Stimulated activated naive CD4-positive, alpha-beta T cell treated with Interleukin-2 at 50 U/mL for 16 hours (primary cell): ENCODE measurements around the gene PTPN14.

Experiments
- DNase-seq: peaks from one replicate; lab custom pipeline; 2025; lab: John Stamatoyannopoulos, UW

PTPN14 gene

DNA sequence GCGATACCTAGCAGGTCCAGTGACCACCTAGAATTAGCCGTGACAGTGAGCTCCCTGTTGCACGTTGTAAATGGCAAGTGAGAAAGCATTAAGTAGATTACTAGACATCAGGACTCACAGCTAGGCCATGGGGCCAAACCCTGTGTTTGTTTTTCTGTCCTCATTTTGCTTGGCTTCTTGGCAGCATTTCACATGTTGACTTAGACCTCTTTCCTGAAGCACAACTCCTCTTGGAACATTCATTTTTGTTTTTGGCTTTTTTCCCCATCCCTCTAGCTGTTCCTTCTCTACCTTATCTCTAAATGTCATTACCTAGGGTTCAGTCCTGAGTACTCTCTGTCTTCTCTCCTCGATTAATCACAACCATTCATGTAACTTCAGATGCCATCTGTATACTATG lies 16.9 kb upstream of the PTPN14 start:
- no peak for DNase-seq

DNA sequence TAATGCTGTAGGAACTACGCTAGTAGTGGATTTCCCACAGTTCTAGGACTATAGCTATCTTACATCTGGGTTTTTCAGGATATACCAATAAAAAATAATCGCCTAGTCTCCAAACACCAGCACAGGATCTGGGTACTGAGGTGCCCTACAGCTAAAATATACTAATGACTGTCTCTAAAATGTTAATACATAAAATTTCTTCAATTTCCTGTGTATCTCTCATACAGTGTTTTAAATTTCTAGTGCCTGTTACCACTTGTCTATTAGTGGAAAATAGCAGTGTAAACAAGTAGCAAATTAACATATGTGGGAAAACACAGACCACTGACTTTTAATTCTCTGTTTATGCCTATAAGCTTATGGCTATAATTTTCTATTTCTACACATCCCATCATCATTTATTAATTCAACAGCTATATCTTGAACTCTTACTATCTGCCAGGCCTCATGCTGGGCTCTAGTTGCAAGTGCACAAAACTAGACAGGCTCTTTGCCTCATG lies 16.1 kb upstream of the PTPN14 start:
- DNase-seq: no peak

DNA sequence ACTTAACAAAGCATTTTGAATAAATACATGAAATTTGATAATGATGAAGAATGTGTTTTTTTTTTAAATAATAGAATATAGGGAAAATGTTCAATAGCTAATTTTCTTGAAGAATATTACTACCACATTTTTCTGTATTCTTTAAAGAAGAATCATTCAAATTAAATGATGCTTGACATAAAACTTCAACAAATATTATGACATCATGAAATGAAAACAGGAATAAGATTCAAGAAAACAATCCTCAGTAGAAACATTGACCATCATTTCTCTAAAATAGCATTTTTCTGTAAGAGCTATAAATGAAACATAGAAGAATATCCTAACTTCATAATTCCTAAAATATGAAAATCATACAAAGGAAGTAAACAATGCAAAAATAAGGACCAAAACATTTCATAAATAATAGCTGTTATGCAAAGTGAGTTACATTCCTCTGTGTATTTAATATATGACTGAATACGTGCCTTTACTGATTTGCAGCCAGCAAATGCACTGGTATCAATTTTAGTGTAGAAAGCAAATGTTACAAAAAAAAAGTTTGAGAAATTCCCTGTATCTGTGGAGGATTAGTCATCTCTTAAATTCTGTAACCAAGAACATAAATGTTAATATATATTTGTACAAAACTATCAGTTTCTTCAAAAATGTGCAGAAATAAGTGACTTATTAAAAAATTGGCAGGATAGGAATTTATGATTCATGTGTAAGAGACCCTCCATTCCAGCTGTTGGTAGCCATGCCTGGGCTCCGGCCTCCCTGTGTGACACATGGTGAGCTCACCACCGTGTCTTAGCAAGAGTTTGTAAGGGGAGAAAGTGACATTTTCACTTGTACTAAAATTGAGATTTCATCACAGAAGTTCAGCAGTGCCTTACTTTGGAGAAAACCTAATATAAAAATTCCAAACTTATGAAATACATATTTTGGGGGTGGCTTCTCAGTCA lies 15.0 kb upstream of the PTPN14 start:
- DNase-seq: no peak

DNA sequence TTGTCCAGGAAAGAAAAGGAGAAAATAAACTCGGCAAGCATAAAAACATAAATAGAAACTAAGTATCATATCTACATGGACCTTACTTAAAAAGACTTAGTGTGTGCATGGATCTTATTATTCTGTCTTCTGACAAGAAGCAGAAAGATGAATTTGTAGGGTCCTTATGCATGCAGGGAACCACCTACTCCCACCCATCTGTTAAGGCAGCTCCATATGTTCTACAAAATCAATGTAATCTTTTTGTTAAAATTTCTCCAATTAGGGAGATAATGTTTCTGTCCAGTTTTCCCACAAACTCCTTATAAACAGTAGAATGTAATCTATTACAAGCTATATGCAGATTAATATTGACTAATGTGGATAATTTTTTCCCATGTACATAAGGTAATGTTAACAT lies 13.9 kb upstream of the PTPN14 start:
- DNase-seq: no peak

DNA sequence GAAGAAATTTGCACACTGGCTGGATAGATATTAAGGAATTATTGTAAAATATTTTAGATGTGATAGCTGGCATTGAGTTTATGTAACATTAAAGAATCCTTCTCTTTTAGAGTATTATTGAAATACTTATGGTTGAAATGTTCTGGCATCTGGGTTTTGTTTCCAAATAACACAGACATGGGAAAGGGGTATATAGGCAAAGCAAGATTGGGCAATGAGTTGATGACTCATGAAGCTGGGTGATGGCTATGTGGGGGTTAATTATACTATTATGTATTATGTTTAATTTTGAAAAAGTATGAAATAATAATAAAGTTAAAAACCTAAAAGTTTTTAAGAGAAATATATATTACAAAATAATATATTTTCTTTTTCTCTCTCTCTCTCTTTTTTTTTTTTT lies 12.5 kb upstream of the PTPN14 start:
- no peak for DNase-seq

DNA sequence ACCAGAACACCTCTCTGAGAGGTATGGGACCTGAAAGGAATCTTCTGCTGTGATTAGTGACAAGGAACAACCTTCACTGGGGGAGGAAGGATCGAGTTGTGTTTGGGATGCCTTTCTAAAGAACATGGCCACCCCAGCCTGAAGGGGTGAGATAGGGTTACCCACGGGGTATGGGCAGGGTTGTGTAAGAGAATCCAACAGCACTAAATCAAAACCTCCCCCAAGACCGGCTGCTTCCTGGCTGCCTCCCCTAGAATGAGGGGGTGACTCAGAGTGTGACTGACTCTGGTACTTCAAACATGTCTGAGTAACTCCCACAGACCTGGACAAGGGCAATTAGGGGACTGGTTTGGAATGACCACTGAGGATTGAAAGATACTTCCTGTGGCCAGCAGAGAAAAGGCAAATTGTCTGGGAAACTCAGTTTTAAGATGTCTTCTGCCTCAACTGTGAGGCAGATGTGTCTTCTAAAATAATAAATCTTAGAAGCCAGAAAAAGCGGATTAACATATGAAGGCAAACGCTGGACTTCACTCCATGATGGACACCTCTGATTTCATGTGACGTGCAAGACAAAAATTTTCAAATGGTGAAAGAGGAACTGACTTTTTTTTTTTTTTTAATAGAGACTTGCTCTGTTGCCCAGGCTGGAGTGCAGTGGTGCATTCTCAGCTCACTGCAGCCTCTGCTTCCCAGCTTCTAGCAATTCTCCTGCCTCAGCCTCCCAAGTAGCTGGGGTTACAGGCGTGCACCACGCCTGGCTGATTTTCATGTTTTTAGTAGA lies 6.7 kb upstream of the PTPN14 start:
- DNase-seq: no peak

DNA sequence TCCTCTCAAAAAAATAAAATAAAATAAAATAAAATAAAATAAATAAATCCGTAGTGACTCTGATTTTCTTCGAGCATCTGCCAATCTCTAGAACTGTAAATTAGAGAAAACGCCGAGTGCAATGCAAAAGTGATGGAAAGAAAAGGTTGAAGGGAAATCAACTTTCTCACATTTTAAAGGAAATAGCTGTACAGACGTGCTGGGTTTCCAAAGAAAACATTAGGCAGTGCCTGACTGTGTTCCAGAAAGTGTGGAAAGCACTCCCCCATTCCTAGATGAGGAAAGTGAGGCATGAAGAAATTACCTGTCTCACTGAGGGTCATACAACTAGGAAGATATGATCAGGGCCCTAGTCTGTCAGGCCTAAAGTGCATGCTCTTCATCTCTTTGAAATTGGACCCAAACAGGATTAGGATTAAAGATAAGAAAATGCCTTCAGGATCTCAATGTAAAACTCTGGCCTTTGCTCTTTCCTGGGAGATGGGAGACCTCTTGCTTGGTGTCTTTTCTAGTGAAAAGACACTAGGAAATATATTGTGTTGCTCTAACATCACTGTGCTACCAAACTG lies 1.8 kb upstream of the PTPN14 start:
- DNase-seq: no peak

DNA sequence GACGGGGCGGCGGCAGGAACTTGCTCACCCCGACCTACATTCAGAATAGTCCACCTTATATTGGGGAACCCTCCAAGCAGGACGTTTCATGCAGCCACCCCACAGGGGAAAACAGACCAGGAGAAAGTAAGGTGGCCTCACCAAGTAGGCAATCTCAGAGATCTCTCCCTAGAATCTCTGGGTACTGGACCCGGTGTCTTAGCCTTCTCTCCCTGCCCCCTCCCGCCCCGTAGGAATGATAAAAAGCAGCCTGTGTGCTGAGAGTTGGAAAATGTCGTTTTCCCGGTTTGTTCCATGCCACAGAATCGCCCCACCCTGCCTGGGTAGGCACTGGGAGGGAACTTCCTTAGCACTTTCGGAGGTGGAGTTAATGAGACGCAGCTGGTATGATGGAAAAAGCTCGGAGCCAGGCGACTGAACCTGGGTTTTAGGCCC lies 789 bp upstream of the PTPN14 start:
- DNase-seq: no peak

DNA sequence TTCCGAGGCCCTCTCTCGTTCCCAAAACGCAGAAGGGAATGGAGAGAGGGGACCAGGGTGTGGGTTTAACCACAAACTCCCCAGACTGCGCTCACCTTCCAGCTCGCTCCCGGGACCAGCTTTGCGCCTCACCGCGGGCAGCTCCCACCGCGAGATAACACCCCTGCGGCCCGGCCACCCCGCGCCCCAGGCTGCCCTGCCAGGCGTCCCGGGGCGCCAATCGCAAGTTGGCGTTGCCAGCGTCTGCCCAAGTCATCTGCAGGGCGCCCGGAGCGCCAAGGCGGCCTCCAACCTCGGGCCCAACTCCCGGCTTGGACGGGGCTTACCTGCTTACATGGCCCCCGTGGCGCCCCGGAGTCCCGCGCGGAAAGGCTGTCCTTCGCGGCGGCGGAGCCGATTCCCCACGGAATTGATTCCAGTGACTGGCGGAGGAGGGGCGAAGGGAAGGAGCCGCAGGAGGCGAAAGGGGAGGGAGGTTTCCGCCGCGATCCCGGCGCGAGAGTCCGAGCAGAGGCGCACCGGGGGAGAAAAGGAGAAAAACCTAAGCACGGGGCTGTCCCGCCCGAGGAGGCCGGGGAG lies 456 bp downstream of the PTPN14 start:
- no peak for DNase-seq

DNA sequence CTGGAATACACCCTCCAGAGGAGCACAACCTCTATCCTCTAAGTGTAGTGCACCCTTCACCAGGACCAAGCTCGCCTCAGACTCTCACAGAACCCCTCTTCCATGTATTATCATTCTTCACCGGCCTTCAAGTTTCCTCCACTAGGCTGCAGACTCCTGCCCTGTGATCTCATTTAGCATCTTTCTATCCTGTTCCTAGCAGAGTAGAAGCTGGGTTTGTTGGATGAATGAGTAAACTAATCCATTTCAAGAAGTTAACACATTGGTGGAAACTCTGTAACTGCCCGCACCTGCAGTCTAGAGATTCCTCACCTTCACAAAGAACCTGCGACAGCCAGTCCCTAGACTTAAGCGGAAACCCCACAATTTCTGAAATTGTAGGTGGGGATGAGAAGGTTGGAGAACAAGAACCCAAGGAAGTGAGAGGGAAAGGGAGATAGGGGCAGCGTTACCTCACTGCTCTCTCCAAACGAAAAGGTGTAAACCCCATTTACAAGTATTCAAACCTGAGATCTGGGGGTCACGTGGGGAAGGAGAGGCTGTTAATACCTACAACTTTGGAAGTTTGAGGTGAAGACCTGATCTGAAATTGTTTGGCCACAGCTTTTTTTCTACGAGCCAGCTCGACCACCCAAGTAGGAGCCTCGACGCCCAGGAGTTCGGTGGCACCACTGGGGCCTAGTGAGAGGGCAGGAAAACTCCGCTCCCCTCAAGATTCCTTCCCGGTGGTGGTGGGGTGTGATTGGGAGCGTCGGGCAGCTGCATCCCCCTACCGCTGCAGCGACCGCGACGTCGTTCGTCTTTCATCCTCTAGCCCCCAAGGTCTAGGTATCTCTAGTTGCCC lies 1.2 kb downstream of the PTPN14 start:
- no peak for DNase-seq

DNA sequence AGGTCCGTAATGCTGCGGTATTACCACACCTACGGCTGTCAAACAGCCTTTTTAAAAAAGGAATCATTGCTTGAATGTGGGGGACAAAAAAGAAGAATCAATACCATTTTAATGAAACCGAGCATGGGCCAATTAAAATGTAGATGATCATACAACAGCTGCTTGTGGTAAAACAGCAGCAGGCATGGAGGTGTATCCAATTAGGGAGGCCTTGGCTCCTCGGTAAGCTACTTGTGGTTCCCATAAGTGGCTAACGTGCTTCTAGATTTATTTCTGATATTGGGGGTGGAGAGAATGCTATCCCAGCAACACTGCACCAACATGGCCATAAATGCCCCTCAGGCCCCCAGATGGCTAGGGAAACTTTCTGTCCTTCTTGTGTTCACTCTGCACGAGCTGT lies 1.8 kb downstream of the PTPN14 start:
- DNase-seq: no peak

DNA sequence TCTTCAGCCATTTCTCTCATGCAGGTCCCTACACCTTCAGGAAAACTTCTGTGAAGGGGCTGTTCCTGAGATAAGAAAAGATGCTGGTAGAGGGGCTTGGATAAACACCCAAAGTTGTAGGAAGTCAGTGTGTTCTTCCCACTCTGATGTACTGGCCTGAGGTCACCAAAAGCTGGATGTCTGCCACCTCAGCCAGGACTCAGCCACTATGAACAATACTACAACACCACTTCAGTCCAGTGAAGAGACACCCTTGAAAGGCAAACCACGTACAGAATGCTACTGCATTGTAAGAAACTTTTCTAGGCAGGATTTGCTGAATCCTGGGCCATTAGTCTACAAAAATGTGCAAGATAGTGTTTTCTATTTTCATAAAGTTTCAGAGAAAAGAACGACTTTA lies 2.4 kb downstream of the PTPN14 start:
- no peak for DNase-seq

DNA sequence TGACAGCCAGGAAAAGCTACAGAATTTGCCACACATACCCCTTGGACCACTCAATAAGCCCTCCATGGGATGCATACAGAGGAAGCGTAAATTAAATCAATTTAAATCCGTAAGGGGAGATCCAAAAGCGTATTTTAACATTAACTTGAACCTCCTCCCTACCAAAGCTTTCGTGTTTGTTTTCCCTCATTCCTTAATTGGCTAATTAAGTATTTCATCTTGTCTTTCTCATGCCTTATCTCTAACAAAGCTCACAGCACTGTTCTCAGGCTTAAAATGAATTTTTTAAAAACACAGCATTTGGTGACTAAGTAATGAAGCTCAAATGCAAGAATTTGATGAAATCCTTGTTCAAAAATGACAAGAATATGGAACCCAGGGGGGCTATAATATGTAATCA lies 3.1 kb downstream of the PTPN14 start:
- no peak for DNase-seq

DNA sequence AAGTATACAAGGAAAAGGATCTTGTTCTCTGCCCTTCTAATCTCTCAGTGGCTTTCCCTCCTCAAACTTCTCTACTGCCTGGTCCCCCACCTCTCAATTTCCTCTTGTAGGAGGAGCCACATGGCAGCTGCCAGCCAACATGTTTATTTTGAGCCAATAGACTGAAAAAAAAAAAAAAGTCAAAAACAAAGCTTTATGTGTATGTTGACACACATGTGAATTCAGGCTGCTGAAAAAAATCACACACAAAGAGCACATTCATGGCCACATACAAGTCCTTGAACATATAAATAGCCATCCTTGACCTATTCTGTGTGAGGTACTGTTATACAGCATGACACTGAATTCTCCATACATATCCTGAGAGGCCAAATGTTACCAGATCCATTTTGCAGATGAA lies 3.7 kb downstream of the PTPN14 start:
- no peak for DNase-seq

DNA sequence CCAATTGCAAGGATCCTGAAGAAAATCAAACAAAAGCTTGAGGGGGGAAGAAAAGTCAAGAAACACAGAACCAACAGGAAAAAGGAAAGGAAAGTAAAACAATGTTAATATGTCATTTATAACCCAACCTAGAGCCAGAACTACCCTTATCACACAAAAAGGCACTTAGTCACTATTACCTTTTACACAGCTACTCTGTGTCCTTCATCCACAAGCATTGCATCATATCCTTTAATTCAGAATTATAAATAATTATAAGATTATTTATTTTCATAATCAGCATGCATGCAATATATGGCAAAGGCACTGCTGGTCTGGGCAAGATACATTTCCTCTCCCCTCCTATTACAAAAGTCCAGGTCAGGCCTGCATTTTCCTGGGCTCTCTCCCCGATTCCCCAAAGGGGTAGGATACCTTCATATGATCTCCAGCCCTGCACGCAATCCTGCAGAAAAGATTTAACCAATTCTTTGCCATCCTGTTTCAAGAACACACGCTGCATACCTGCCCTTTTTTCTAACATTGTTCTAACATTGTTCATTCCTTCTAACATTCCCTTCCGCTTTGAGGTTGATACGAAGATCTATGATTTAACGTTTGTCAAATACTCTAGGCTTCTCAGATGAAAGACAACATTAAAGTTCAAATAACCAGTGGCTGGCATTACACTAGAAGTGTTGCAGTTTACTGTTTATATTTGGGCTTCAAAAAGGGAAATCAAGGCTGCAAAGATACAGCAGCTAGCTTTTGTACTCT lies 4.3 kb downstream of the PTPN14 start:
- DNase-seq: no peak

DNA sequence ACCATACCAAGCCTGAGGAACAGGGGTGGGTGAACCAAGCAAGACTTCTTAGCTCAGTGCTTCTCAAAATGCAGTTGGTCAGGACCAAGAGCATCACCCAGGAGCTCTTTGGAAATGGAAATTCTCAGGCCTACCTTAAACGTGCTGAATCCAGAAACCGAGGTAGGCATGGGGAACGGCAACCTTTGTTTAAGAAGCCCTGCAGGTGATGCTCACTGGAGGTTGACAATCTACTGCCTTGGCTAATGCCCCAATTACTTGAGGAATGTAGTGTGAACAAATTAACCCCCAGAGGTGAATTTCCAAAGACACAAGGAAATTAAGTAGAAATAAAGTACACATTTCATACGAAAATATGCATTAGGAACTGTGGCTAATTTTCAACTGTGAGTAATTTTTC lies 5.3 kb downstream of the PTPN14 start:
- no peak for DNase-seq

DNA sequence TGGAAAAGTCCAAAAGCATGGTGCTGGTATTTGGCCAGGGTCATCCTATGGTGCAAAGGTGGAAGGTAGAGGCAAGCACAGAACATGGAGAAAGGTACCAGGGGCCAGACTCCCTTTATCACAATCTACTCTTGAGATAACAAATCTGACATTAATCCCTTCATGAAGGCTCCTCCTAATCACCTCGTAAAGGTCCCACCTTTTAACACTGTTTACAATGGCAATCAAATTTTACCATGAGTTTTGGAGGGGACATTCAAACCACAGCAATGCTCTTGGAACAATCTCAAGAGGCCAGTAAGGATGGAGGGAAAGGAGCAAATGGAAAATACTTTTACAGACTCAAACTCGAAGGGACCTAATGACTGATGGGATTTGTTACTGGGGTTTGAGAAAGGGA lies 6.1 kb downstream of the PTPN14 start:
- no peak for DNase-seq

DNA sequence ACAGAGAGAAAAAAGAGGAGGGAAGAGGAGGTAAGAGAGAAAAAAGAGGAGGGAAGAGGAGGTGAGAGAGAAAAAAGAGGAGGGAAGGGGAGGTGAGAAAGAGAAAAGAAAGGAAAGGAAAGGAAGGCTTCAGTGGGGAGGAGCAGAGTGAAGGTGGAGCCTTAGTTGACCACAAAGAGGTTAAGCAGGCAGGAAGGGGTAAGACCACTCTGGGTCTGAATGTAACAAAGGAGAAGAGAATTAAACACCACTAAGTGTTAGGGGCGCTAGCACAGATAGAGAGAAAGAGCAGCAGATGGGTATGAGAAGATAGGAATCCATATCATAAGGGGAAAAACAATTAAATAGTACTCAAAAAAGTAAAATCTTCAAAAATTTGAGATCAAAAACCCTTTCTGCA lies 6.6 kb downstream of the PTPN14 start:
- DNase-seq: no peak

DNA sequence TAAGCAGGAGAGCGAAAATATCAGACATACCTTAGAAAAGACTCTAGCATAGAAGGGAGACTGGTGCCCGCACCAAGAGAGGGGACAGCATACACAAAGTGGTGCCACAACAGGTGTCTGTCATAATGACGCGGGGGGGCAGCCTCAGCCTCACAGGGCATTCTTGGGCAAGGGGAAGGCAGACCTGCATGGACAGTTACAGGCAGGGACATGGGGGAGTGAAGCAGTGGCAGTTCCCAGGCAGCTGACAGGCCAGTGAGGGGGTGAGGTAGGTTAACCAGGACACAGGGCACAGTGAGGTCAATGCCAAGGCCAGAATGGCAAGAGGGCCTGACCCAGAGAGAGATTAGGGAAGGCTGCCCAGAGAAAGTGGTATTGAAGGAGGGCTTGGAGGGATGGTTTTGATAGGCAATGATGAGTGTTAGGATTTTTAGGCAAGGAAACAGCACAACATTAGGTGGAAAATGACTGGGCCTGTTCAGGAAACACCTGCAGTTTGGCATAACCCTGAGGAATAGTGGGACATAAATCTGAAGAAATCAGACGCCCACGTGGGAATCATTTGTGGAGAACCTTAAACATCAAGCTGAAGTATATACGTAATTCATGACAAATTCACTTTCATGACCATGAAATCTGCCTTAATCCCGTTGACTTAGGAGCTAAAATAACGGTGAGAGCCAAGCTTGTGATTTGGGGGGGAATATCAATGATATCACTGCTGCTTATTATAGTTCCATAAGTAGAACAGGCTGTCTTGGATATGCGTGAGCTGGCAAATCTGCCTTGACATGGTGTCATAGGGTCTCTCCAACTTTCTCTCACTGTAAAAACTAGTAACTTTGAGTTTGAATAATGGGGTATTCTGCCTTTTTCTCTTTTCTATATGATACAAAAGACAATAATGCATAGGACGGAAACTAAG lies 8.9 kb downstream of the PTPN14 start:
- no peak for DNase-seq

DNA sequence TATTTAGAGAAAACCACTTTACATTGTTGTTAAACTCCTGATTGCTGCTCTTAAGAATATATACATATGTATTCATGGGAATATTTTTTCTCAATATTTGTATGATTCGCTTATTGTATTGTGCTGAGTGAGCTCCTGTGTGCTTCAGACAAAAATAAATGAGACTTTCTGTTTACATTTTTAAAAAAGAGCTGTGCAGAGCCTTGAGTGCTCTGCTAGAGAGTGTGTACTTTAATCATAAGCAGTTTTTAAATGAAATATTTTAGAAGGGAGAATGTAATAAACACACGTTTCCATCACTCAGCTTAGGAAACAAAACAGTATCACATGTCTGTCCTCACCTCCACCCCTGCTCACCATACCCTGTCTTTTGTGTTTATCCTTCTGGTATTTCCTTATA lies 9.7 kb downstream of the PTPN14 start:
- DNase-seq: no peak
